ENCODE results near the gene PARD3B.

GRCh38 chr2:205582366-205582765 is 1037.1 kb downstream of the PARD3B start:
- no peak for TF ChIP-seq POLR2A (IDR thresholded peaks at IDR 0.05)
- TF ChIP-seq, protein P1, sequence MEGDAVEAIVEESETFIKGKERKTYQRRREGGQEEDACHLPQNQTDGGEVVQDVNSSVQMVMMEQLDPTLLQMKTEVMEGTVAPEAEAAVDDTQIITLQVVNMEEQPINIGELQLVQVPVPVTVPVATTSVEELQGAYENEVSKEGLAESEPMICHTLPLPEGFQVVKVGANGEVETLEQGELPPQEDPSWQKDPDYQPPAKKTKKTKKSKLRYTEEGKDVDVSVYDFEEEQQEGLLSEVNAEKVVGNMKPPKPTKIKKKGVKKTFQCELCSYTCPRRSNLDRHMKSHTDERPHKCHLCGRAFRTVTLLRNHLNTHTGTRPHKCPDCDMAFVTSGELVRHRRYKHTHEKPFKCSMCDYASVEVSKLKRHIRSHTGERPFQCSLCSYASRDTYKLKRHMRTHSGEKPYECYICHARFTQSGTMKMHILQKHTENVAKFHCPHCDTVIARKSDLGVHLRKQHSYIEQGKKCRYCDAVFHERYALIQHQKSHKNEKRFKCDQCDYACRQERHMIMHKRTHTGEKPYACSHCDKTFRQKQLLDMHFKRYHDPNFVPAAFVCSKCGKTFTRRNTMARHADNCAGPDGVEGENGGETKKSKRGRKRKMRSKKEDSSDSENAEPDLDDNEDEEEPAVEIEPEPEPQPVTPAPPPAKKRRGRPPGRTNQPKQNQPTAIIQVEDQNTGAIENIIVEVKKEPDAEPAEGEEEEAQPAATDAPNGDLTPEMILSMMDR (IDR thresholded peaks at IDR 0.05): no peak

Data from lower leg skin (tissue), 3 donors.